K562 (cell line): ENCODE data around the gene KLF2. TPM values are rescaled to one million over a fixed set of nuclear protein-coding genes. Genes with fewer than 3 reads are reported as not detected.

ENCODE experiments used
- AFF4 ChIP-seq: sonication (generic); formaldehyde crosslinking; IDR thresholded peaks from 2 replicates; pipeline ENCODE4 v1.8.0; 2023; ENCODE audit warnings: mild to moderate bottlenecking, missing genetic modification reagents
- CXXC5 ChIP-seq: fragments of 250-450 bp; sonication (Bioruptor Pico); IDR thresholded peaks from 2 replicates; pipeline ENCODE4 v1.8.0; 2022; ENCODE audit warnings: inconsistent platforms, mild to moderate bottlenecking, moderate library complexity
- FOXM1 ChIP-seq, 2 experiments: fragments of 450-650 bp in 1 of 2; sonication (generic) in 1 of 2; formaldehyde crosslinking in 1 of 2; IDR thresholded peaks; 2 replicates each; pipeline versions ENCODE4 v1.6.1 to v1.9.0; 2017 to 2022; ENCODE audit warnings: low read depth in 2 of 2, mild to moderate bottlenecking in 2 of 2, missing genetic modification reagents in 1 of 2, moderate library complexity in 1 of 2
- KLF1 ChIP-seq: fragments of 450-650 bp; IDR thresholded peaks from 2 replicates; pipeline ENCODE4 v1.6.1; 2016; ENCODE audit warnings: missing genetic modification characterization, missing compliant biosample characterization
- MAX ChIP-seq: sonication (generic); formaldehyde crosslinking; IDR thresholded peaks from 2 replicates; pipeline ENCODE4 v1.9.0; 2022; ENCODE audit warnings: mild to moderate bottlenecking, missing genetic modification reagents
- NR2C2 ChIP-seq, 2 experiments: fragments of 200-800 bp in 1 of 2; sonication (Bioruptor generic) in 1 of 2; sonication (generic) in 1 of 2; formaldehyde crosslinking in 1 of 2; IDR thresholded peaks; 2 replicates each; pipeline versions ENCODE4 v1.6.1 to v1.8.0; 2016 to 2022; ENCODE audit warnings: mild to moderate bottlenecking in 1 of 2, missing compliant biosample characterization in 1 of 2, missing genetic modification characterization in 1 of 2, missing genetic modification reagents in 1 of 2
- RBFOX2 ChIP-seq: fragments of 200-400 bp; formaldehyde crosslinking; IDR thresholded peaks from 2 replicates; pipeline ENCODE4 v1.6.1; 2017; ENCODE audit warnings: low read depth, mild to moderate bottlenecking, low read length, moderate library complexity
- SAFB ChIP-seq: fragments of 200-400 bp; formaldehyde crosslinking; IDR thresholded peaks from 2 replicates; pipeline ENCODE4 v1.6.1; 2017; ENCODE audit warnings: low read depth, low read length, borderline replicate concordance
- SMARCC2 ChIP-seq: fragments of 450-650 bp; IDR thresholded peaks from 2 replicates; pipeline ENCODE4 v1.6.1; 2017; ENCODE audit warnings: antibody characterized with exemption, moderate library complexity, mild to moderate bottlenecking, low read depth
- U2AF2 ChIP-seq: fragments of 200-400 bp; formaldehyde crosslinking; optimal IDR thresholded peaks from 2 replicates; pipeline ENCODE3; 2017; ENCODE audit warnings: low read depth, mild to moderate bottlenecking, low read length
- YY1 ChIP-seq, 3 experiments: IDR thresholded peaks; 2 replicates each; pipeline ENCODE4 v1.6.1; 2011; ENCODE audit warnings: low read length in 2 of 3, mild to moderate bottlenecking in 2 of 3, moderate library complexity in 2 of 3, borderline replicate concordance in 1 of 3, control low read depth in 1 of 3, low read depth in 1 of 3; ENCODE audit not compliant: insufficient read depth in 3 of 3, insufficient replicate concordance in 2 of 3, control insufficient read depth in 1 of 3, insufficient read length in 1 of 3; ENCODE audit errors: extremely low read depth in 1 of 3
- ZBTB2 ChIP-seq: fragments of 450-650 bp; IDR thresholded peaks from 2 replicates; pipeline ENCODE4 v1.6.1; 2016; ENCODE audit warnings: antibody characterized with exemption
- ZNF184 ChIP-seq: sonication (generic); formaldehyde crosslinking; IDR thresholded peaks from 2 replicates; pipeline ENCODE4 v1.5.0; 2020; ENCODE audit warnings: missing genetic modification reagents
- polyA plus RNA-seq, 8 experiments: library from polyadenylated mRNA; depleted of rRNA in 4 of 8; stranded (reverse) in 5 of 8; unstranded in 3 of 8; fragments of >200 nt; fragmentation: Nextera tagmentation in 2 of 8; fragmentation: Illumina TruSeq in 1 of 8; extraction: Ambion mirVana in 2 of 8; extraction: Trizol in 1 of 8; gene quantifications; 2 replicates each; pipeline versions ENCODE4 v1.2.1 to v1.2.3, GENCODE V29; 2011 to 2014; ENCODE audit warnings: inconsistent platforms in 1 of 8, missing spikeins in 1 of 8
- total RNA-seq, 7 experiments: library from RNA; depleted of rRNA in 6 of 7; stranded (reverse); fragments of >200 nt in 6 of 7; fragmentation: Illumina TruSeq in 2 of 7; extraction: Trizol in 2 of 7; gene quantifications; 2 replicates each; pipeline versions ENCODE4 v1.2.1 to v1.2.3, GENCODE V29; 2011 to 2021; ENCODE audit warnings: low replicate concordance in 1 of 7
- TF ChIP-seq, protein P1 (sequence below): fragments of 450-650 bp; formaldehyde crosslinking; IDR thresholded peaks from 2 replicates; pipeline ENCODE4 v1.4.0; 2020; ENCODE audit warnings: mild to moderate bottlenecking, moderate library complexity

KLF2 gene
- total and polyA plus RNA-seq, 9 of the 15 experiments (the other 6 are each of a cell fraction or from before 2014, with no cell fraction given), result 0.07 to 0.71 TPM; not detected in 7

DNA sequence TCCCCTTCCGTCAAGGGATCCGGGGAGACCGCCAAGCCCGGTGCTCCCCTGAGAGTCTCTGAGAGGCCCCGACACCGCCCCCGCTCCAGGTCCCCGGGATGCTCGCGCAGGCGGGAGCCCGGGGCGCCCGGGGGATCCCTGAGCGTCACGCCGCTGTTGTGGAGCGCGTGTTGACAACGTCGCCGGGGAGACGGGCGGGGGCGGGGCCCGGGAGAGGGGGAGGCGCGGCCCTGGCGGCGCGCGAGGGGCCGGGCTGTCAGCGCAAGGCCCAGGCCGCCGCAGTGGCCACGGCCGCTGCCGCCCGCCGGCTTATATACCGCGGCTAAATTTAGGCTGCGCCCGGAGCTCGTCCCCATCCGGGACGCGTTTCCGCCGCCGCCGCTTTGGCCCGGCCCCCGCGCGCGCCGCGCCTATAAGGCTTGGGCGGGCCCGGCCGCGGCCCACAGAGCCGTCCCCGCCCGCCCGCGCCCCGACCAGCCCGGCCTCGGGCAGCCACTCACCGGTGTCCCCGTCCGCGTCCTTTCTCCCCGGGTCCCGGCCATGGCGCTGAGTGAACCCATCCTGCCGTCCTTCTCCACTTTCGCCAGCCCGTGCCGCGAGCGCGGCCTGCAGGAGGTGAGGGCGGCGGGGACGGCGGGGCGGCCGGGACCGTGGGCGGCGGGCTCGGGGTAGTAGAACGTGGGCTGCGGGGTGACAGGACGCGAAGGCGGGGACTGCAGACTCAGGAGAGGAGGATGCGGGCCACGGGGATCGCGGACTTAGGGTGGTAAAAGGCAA lies at the start of gene KLF2 (continued):
- TF ChIP-seq AFF4 (CRISPR knock-in tag) (0 out of 2 replicates have a peak, but pooled peaks have one; percentile 48), ZNF184 (no peak), MAX (CRISPR knock-in tag) (no peak), NR2C2 (CRISPR knock-in tag; IDR thresholded peaks at IDR 0.05) (no peak), NR2C2 (tag; IDR thresholded peaks at IDR 0.05) (no peak), U2AF2 (no peak), RBFOX2 (peak; percentile 67), CXXC5 (CRISPR knock-in tag) (peak; percentile 87), YY1 (IDR thresholded peaks at IDR 0.05; ENCODE audit: borderline replicate concordance in 1 of 3, control insufficient read depth in 1 of 3, extremely low read depth in 1 of 3, insufficient read depth in 3 of 3, insufficient read length in 1 of 3, insufficient replicate concordance in 2 of 3, low read depth in 1 of 3, low read length in 2 of 3) (peak in 1 of 3 experiments; percentile 34), SAFB (no peak), ZBTB2 (no peak), SMARCC2 (no peak), KLF1 (tag) (no peak), FOXM1 (IDR thresholded peaks at IDR 0.05; ENCODE audit: low read depth) (no peak), FOXM1 (CRISPR knock-in tag; IDR thresholded peaks at IDR 0.05; ENCODE audit: low read depth) (no peak)
- TF ChIP-seq, protein P1, sequence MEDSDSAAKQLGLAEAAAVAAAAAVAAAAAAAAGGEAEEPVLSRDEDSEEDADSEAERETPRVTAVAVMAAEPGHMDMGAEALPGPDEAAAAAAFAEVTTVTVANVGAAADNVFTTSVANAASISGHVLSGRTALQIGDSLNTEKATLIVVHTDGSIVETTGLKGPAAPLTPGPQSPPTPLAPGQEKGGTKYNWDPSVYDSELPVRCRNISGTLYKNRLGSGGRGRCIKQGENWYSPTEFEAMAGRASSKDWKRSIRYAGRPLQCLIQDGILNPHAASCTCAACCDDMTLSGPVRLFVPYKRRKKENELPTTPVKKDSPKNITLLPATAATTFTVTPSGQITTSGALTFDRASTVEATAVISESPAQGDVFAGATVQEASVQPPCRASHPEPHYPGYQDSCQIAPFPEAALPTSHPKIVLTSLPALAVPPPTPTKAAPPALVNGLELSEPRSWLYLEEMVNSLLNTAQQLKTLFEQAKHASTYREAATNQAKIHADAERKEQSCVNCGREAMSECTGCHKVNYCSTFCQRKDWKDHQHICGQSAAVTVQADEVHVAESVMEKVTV (CRISPR knock-in tag), result no peak
